K562 (cell line): Measurements from ENCODE around the gene CASKIN2. TPM values are rescaled to one million over a fixed set of nuclear protein-coding genes. Genes with fewer than 3 reads are reported as not detected.

Experiments used
- ARID3A ChIP-seq: IDR thresholded peaks from 2 replicates; pipeline ENCODE4 v1.6.1; 2012; ENCODE audit warnings: low read depth, low read length, improper control_type of control experiment, borderline replicate concordance
- BCL6 ChIP-seq: fragments of 250-450 bp; sonication (Bioruptor Pico); IDR thresholded peaks from 2 replicates; pipeline ENCODE4 v1.4.0; 2020
- FOSL1 ChIP-seq: fragments of 200-800 bp; sonication (Bioruptor generic); conservative IDR thresholded peaks from 2 replicates; pipeline ENCODE4 v1.6.1; 2016; ENCODE audit warnings: missing genetic modification characterization, missing compliant biosample characterization
- GTF2B ChIP-seq: IDR thresholded peaks from 2 replicates; pipeline ENCODE4 v1.6.1; 2011; ENCODE audit not compliant: insufficient read length; ENCODE audit errors: extremely low read depth
- GTF2F1 ChIP-seq: IDR thresholded peaks from 2 replicates; pipeline ENCODE4 v1.6.1; 2011; ENCODE audit warnings: low read depth, low read length, improper control_type of control experiment
- NONO ChIP-seq, 2 experiments: fragments of 200-400 bp in 1 of 2; fragments of 450-650 bp in 1 of 2; formaldehyde crosslinking in 1 of 2; IDR thresholded peaks; 2 replicates each; pipeline ENCODE4 v1.6.1; 2017; ENCODE audit warnings: low read depth in 2 of 2, mild to moderate bottlenecking in 2 of 2, moderate library complexity in 2 of 2, low read length in 1 of 2
- PHB ChIP-seq: fragments of 250-450 bp; sonication (Bioruptor Pico); IDR thresholded peaks from 2 replicates; pipeline ENCODE4 v1.5.0; 2021
- PREB ChIP-seq: sonication (generic); formaldehyde crosslinking; IDR thresholded peaks from 2 replicates; pipeline ENCODE4 v1.8.1; 2023; ENCODE audit warnings: mild to moderate bottlenecking, missing genetic modification reagents
- SMARCA4 ChIP-seq: fragments of 450-650 bp; IDR thresholded peaks from 2 replicates; pipeline ENCODE4 v1.6.1; 2016
- TFE3 ChIP-seq: fragments of 450-650 bp; formaldehyde crosslinking; IDR thresholded peaks from 2 replicates; pipeline ENCODE4 v1.4.0; 2020; ENCODE audit warnings: mild to moderate bottlenecking, mixed read lengths
- ZBED1 ChIP-seq: IDR thresholded peaks from 2 replicates; pipeline ENCODE4 v1.6.1; 2014
- ZBTB1 ChIP-seq: sonication (generic); formaldehyde crosslinking; IDR thresholded peaks from 2 replicates; pipeline ENCODE4 v1.8.1; 2023; ENCODE audit warnings: missing genetic modification reagents, low read depth, mild to moderate bottlenecking, borderline replicate concordance
- ZNF133 ChIP-seq: fragments of 250-450 bp; sonication (Bioruptor Pico); IDR thresholded peaks from 2 replicates; pipeline ENCODE4 v1.4.0; 2020; ENCODE audit warnings: mild to moderate bottlenecking
- ZNF583 ChIP-seq: fragments of 250-450 bp; sonication (Bioruptor Pico); IDR thresholded peaks from 2 replicates; pipeline ENCODE4 v1.4.0; 2020
- polyA plus RNA-seq, 8 experiments: library from polyadenylated mRNA; depleted of rRNA in 4 of 8; stranded (reverse) in 5 of 8; unstranded in 3 of 8; fragments of >200 nt; fragmentation: Nextera tagmentation in 2 of 8; fragmentation: Illumina TruSeq in 1 of 8; extraction: Ambion mirVana in 2 of 8; extraction: Trizol in 1 of 8; gene quantifications; 2 replicates each; pipeline versions ENCODE4 v1.2.1 to v1.2.3, GENCODE V29; 2011 to 2014; ENCODE audit warnings: inconsistent platforms in 1 of 8, missing spikeins in 1 of 8
- total RNA-seq, 7 experiments: library from RNA; depleted of rRNA in 6 of 7; stranded (reverse); fragments of >200 nt in 6 of 7; fragmentation: Illumina TruSeq in 2 of 7; extraction: Trizol in 2 of 7; gene quantifications; 2 replicates each; pipeline versions ENCODE4 v1.2.1 to v1.2.3, GENCODE V29; 2011 to 2021; ENCODE audit warnings: low replicate concordance in 1 of 7

The CASKIN2 gene
- total and polyA plus RNA-seq, 9 of the 15 experiments (the other 6 are each of a cell fraction or from before 2014, with no cell fraction given) = 0.01 to 12.2 (median 2.1) TPM

- peak; percentile 69; the same call in 1 of the 2 replicates for TF ChIP-seq ZBED1
- TF ChIP-seq ZBTB1 (CRISPR knock-in tag) = peak; percentile 89; the same call in 1 of the 2 replicates
- no peak for TF ChIP-seq GTF2B
- TF ChIP-seq PREB (CRISPR knock-in tag) = 0 out of 2 replicates have a peak, but pooled peaks have one; percentile 18
- TF ChIP-seq NONO (IDR thresholded peaks at IDR 0.05; ENCODE audit: low read depth in 2 of 2, low read length in 1 of 2) = no peak; a peak in 1 of 4 replicates
- TF ChIP-seq SMARCA4 = 0 out of 2 replicates have a peak, but pooled peaks have one; percentile 28
- no peak for TF ChIP-seq BCL6 (CRISPR knock-in tag)
- no peak for TF ChIP-seq ZNF133 (CRISPR knock-in tag)
- no peak for TF ChIP-seq ARID3A
- TF ChIP-seq TFE3 (CRISPR knock-in tag) = no peak
- no peak; the same call in 1 of the 2 replicates for TF ChIP-seq PHB (CRISPR knock-in tag)
- TF ChIP-seq ZNF583 (CRISPR knock-in tag) = 0 out of 2 replicates have a peak, but pooled peaks have one; percentile 70
- TF ChIP-seq GTF2F1 = no peak
- no peak; the same call in 1 of the 2 replicates for TF ChIP-seq FOSL1 (tag)
Measured at GRCh38 chr17:75515496-75516254, at the start of gene CASKIN2 (continued).
